NCI-H69 (cell line): ENCODE results near the gene ADCY9.
"Not testable (repeated sequence)": the region's sequence is repeated elsewhere in the genome, so short reads cannot be mapped to it uniquely, and the experiment has no call there.

Experiments used
- DNase-seq: peaks from one replicate; lab custom pipeline; 2025; lab: John Stamatoyannopoulos, UW

ADCY9 gene

GRCh38 chr16:4093495-4094126 lies 22.6 kb downstream of the ADCY9 start:
- DNase-seq: no peak

GRCh38 chr16:4092547-4093265 lies 23.5 kb downstream of the ADCY9 start:
- no peak for DNase-seq

GRCh38 chr16:4091240-4092012 lies 24.8 kb downstream of the ADCY9 start:
- no peak for DNase-seq

GRCh38 chr16:4090351-4090851 lies 25.8 kb downstream of the ADCY9 start:
- no peak for DNase-seq

- no peak for DNase-seq
Observed at GRCh38 chr16:4089811-4090301, 26.4 kb downstream of the ADCY9 start.

GRCh38 chr16:4089251-4089810 lies 26.9 kb downstream of the ADCY9 start:
- DNase-seq: no peak

GRCh38 chr16:4087990-4088577 lies 28.2 kb downstream of the ADCY9 start:
- no peak for DNase-seq

GRCh38 chr16:4087099-4087885 lies 28.9 kb downstream of the ADCY9 start:
- no peak for DNase-seq

GRCh38 chr16:4086153-4086552 lies 30.1 kb downstream of the ADCY9 start:
- DNase-seq: no peak

GRCh38 chr16:4085405-4085970 lies 30.8 kb downstream of the ADCY9 start:
- no peak for DNase-seq

GRCh38 chr16:4083347-4083870 lies 32.8 kb downstream of the ADCY9 start:
- DNase-seq: no peak

GRCh38 chr16:4082474-4083044 lies 33.7 kb downstream of the ADCY9 start:
- no peak for DNase-seq

GRCh38 chr16:4081521-4082021 lies 34.7 kb downstream of the ADCY9 start:
- DNase-seq: no peak

- DNase-seq: peak; percentile 46
Observed at GRCh38 chr16:4081047-4081446, 35.2 kb downstream of the ADCY9 start.

- no peak for DNase-seq
Observed at GRCh38 chr16:4077174-4077649, 39.0 kb downstream of the ADCY9 start.

GRCh38 chr16:4075534-4075933 lies 40.7 kb downstream of the ADCY9 start:
- no peak for DNase-seq

GRCh38 chr16:4073150-4073549 lies 43.1 kb downstream of the ADCY9 start:
- not testable (repeated sequence) for DNase-seq

- no peak for DNase-seq
Observed at GRCh38 chr16:4071686-4072561, 44.3 kb downstream of the ADCY9 start.

- DNase-seq: no peak
Observed at GRCh38 chr16:4070936-4071335, 45.3 kb downstream of the ADCY9 start.
